HG02981 (cell line): ENCODE data around the gene STAM.

Experiments used
- ATAC-seq: cut with Tn5 transposase; IDR thresholded peaks from one replicate; pipeline ENCODE4 v1.9.1; 2021; ENCODE audit warnings: mild to moderate bottlenecking, moderate library complexity; ENCODE audit not compliant: unreplicated experiment

Gene STAM

DNA sequence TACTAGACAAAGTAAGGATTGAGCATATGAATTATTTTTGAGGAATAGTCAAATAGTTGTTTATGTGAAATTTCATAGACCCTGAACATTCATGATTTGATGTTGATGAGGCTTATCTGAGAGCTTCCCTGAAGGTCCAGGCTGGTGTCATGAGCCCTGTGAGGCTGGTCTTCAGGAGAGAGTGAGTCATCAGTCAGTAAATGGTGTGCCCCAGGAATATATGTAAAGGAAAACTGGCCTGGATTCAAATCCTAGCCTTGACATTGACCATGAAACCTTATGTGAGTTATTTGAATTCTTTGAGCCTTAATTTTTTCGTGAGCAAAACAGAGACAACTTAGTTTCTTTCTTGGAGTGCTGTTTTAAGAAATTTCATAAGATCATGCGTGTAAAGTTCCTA is 114.2 kb downstream of the STAM start:
- ATAC-seq: no peak

DNA sequence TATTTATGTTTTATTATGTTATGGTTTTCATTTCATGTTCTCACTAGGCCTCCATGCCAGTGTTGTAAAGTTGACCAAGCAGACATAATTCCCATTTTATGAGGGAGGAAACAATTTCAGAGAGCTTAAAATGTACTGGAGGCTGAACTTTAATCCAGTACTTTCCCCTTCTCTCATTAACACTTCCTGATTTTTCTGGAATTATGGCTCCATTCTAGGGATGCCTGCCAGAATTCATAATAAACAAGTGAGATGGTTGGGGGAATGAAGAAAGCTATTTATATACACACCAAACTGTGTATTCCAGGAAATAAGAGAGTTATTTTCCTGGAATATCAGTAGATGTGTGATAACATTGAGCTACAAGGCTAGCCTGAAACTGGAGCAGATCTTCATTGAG is 114.9 kb downstream of the STAM start:
- no peak for ATAC-seq

DNA sequence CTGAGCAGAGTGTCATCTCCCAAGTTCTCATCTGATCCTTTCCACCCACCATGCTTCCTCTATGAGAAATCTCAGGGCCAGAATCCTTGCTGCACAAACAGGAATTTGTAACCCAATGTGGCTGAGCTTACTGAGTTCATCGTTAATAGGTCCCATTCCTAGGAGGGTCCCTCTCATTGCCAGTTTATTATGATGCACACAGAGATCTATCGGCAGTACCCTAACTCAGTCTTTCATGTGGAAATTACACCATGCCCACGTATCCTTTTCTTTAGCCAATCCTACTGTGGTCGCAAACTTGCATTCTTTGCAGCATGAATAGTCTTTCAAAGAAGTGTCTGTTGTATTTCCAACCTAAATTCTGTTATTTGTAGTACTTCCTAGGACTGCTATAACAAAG is 120.2 kb downstream of the STAM start:
- no peak for ATAC-seq

GRCh38 chr10:17765602-17766001 is 121.7 kb downstream of the STAM start:
- ATAC-seq: no peak
